Stimulated activated CD8-positive, alpha-beta memory T cell treated with anti-CD3 and anti-CD28 coated beads, Interleukin-15, amount 100 ng/mL, for 48 hours (primary cell): ENCODE data around the gene GJD4.

Source experiments
- DNase-seq, 2 donors: peaks; one replicate each; pipeline ENCODE4 v3.0.0-alpha.2; 2020; ENCODE audit warnings: low read depth in 2 of 2

Gene GJD4

GRCh38 chr10:35657621-35658020, 52.5 kb downstream of the GJD4 start:
- DNase-seq = no peak
